Measurements from ENCODE around the gene PKNOX2. TPM values are rescaled to one million over a fixed set of nuclear protein-coding genes. Genes with fewer than 3 reads are reported as not detected.

The PKNOX2 gene
- total RNA-seq, 3 donors from 2014 or later (not counting 1 experiment from before 2014, with no cell fraction given), result not detected

GRCh38 chr11:125287491-125288210 lies 123.1 kb downstream of the PKNOX2 start:
- H3K4me3 Mint-ChIP-seq, result no peak overlapping the region
- no peak for DNase-seq
- no peak for ATAC-seq
- 80% methylated on average over 11 of the region's 11 CpGs for WGBS (ENCODE audit: insufficient coverage)
- Histone ChIP-seq H3K36me3 (ENCODE audit: control insufficient read depth, insufficient read depth, low read length) (no peaks in the 10 kb centered on the region), H3K9me3 (ENCODE audit: control insufficient read depth, insufficient read depth, low read length) (no peaks in the 10 kb centered on the region), H3K27ac (ENCODE audit: low read length) (no peak overlapping the region), H3K27me3 (ENCODE audit: control insufficient read depth, insufficient read depth, low read length) (no peaks in the 10 kb centered on the region), H3K4me1 (ENCODE audit: control insufficient read depth, insufficient read depth, low read length) (no peaks in the 10 kb centered on the region), H3K4me3 (ENCODE audit: low read length) (no peak overlapping the region)
- H3K36me3 Mint-ChIP-seq, result no peaks in the 10 kb centered on the region
- H3K27ac Mint-ChIP-seq, result no peak overlapping the region
- intact Hi-C loops (cut with micrococcal nuclease), result no loop called here
- no peaks in the 10 kb centered on the region for H3K9me3 Mint-ChIP-seq
- H3K27me3 Mint-ChIP-seq (ENCODE audit: low read depth in 2 of 2), result peaks cover 5 to 16% of the 10 kb centered on the region in 2 donors
- no peaks in the 10 kb centered on the region for H3K4me1 Mint-ChIP-seq
- TF ChIP-seq CTCF (IDR thresholded peaks at IDR 0.05), result no peak

- no peak overlapping the region for H3K4me3 Mint-ChIP-seq
- no peaks in the 10 kb centered on the region for H3K4me1 Mint-ChIP-seq
- no peaks in the 10 kb centered on the region for H3K27me3 ChIP-seq (ENCODE audit: control insufficient read depth, insufficient read depth, low read length)
- intact Hi-C loops (cut with micrococcal nuclease), result no loop called here
- DNase-seq (no peak), ATAC-seq (no peak)
- 70% methylated on average over 7 of the region's 9 CpGs for WGBS (ENCODE audit: insufficient coverage)
- no peak overlapping the region for H3K27ac Mint-ChIP-seq
- no peaks in the 10 kb centered on the region for H3K4me1 ChIP-seq (ENCODE audit: control insufficient read depth, insufficient read depth, low read length)
- H3K36me3 Mint-ChIP-seq, result no peaks in the 10 kb centered on the region
- H3K36me3 ChIP-seq (ENCODE audit: control insufficient read depth, insufficient read depth, low read length), result no peaks in the 10 kb centered on the region
- no peaks in the 10 kb centered on the region for H3K9me3 Mint-ChIP-seq
- H3K4me3 ChIP-seq (ENCODE audit: low read length), result no peak overlapping the region
- no peak for TF ChIP-seq CTCF (IDR thresholded peaks at IDR 0.05)
- H3K27me3 Mint-ChIP-seq (ENCODE audit: low read depth in 2 of 2), result peaks cover 6 to 10% of the 10 kb centered on the region in 2 donors
- no peaks in the 10 kb centered on the region for H3K9me3 ChIP-seq (ENCODE audit: control insufficient read depth, insufficient read depth, low read length)
- H3K27ac ChIP-seq (ENCODE audit: low read length), result no peak overlapping the region
These were observed 125.0 kb downstream of the PKNOX2 start for GRCh38 chr11:125289419-125290098.

- H3K27ac Mint-ChIP-seq, result no peak overlapping the region
These were observed 125.7 kb downstream of the PKNOX2 start for GRCh38 chr11:125290263-125290662.

More at GRCh38 chr11:125290263-125290662, 125.7 kb downstream of the PKNOX2 start:
- H3K9me3 Mint-ChIP-seq, result no peaks in the 10 kb centered on the region
- ATAC-seq (no peak), DNase-seq (no peak)
- no peak for TF ChIP-seq CTCF (IDR thresholded peaks at IDR 0.05)
- H3K4me1 Mint-ChIP-seq, result no peaks in the 10 kb centered on the region
- H3K27ac ChIP-seq (ENCODE audit: low read length), result no peak overlapping the region
- 91% methylated on average over 5 of the region's 5 CpGs for WGBS (ENCODE audit: insufficient coverage)
- no peaks in the 10 kb centered on the region for H3K36me3 ChIP-seq (ENCODE audit: control insufficient read depth, insufficient read depth, low read length)
- intact Hi-C loops (cut with micrococcal nuclease), result no loop called here
- H3K4me1 ChIP-seq (ENCODE audit: control insufficient read depth, insufficient read depth, low read length), result no peaks in the 10 kb centered on the region
- peaks cover 6 to 9% of the 10 kb centered on the region in 2 donors for H3K27me3 Mint-ChIP-seq (ENCODE audit: low read depth in 2 of 2)
- H3K36me3 Mint-ChIP-seq, result no peaks in the 10 kb centered on the region
- H3K9me3 ChIP-seq (ENCODE audit: control insufficient read depth, insufficient read depth, low read length), result no peaks in the 10 kb centered on the region
- H3K4me3 Mint-ChIP-seq, result no peak overlapping the region
- no peaks in the 10 kb centered on the region for H3K27me3 ChIP-seq (ENCODE audit: control insufficient read depth, insufficient read depth, low read length)
- H3K4me3 ChIP-seq (ENCODE audit: low read length), result no peak overlapping the region

All from natural killer cell (primary cell).